NOMO-1 treated with dmso at 0.1 percent for 144 hours (cell line): Measurements from ENCODE around the gene MDFI.

Source experiments
- DNase-seq: peaks from one replicate; lab custom pipeline; 2025; ENCODE audit not compliant: unreplicated experiment; lab: John Stamatoyannopoulos, UW

The MDFI gene

GRCh38 chr6:41685641-41686380 lies 47.5 kb downstream of the MDFI start:
- no peak for DNase-seq

GRCh38 chr6:41687501-41688175 lies 49.4 kb downstream of the MDFI start:
- DNase-seq: no peak

- DNase-seq: no peak
These were observed 50.1 kb downstream of the MDFI start for GRCh38 chr6:41688256-41688965.

- DNase-seq: no peak
These were observed 51.1 kb downstream of the MDFI start for GRCh38 chr6:41689171-41690008.

- no peak for DNase-seq
These were observed 52.5 kb downstream of the MDFI start for GRCh38 chr6:41690541-41691330.

GRCh38 chr6:41691426-41692079 lies 53.3 kb downstream of the MDFI start:
- no peak for DNase-seq

- no peak for DNase-seq
These were observed 53.9 kb downstream of the MDFI start for GRCh38 chr6:41692080-41692675.

- DNase-seq: no peak
These were observed 54.5 kb downstream of the MDFI start for GRCh38 chr6:41692730-41693129.

GRCh38 chr6:41693281-41694240 lies 55.3 kb downstream of the MDFI start:
- DNase-seq: no peak

GRCh38 chr6:41694815-41695526 lies 56.7 kb downstream of the MDFI start:
- no peak for DNase-seq

GRCh38 chr6:41695825-41696224 lies 57.6 kb downstream of the MDFI start:
- DNase-seq: no peak

- no peak for DNase-seq
These were observed 58.5 kb downstream of the MDFI start for GRCh38 chr6:41696788-41697187.

GRCh38 chr6:41697861-41698781 lies 59.9 kb downstream of the MDFI start:
- no peak for DNase-seq

GRCh38 chr6:41699063-41699462 lies 60.8 kb downstream of the MDFI start:
- no peak for DNase-seq

- no peak for DNase-seq
These were observed 62.4 kb downstream of the MDFI start for GRCh38 chr6:41700463-41701347.
